Measurements from ENCODE around the gene RGS11.

Gene RGS11

DNA sequence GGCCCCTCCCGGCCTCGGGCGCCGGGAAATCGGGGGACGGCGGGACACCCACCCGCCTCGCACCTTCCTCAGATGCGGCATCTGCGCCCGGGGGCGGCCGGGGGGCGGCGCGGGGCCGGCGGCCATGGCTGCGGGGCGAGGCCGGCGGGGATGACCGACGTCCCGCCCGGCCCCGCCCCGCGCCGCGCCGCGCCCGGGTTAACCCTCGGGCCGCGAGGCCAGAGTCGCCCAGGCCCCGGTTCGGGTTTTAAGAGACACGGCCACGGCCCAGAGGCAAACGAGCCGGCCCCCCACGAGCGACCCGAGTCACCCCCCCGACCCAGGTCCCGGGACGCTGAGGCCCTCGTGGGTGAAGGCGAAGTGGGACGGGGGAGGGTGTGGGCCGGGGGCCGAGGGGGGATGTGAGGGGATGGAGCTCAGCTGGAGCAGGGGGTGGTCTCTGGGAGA, at the start of gene RGS11:
RGS11 (minus strand) TSS at position 159 of the 447 bp plus-strand sequence; CDS start at position 126, 33 bp downstream.
- DNase-seq (ENCODE audit: low read depth in 2 of 2): no peak

DNA sequence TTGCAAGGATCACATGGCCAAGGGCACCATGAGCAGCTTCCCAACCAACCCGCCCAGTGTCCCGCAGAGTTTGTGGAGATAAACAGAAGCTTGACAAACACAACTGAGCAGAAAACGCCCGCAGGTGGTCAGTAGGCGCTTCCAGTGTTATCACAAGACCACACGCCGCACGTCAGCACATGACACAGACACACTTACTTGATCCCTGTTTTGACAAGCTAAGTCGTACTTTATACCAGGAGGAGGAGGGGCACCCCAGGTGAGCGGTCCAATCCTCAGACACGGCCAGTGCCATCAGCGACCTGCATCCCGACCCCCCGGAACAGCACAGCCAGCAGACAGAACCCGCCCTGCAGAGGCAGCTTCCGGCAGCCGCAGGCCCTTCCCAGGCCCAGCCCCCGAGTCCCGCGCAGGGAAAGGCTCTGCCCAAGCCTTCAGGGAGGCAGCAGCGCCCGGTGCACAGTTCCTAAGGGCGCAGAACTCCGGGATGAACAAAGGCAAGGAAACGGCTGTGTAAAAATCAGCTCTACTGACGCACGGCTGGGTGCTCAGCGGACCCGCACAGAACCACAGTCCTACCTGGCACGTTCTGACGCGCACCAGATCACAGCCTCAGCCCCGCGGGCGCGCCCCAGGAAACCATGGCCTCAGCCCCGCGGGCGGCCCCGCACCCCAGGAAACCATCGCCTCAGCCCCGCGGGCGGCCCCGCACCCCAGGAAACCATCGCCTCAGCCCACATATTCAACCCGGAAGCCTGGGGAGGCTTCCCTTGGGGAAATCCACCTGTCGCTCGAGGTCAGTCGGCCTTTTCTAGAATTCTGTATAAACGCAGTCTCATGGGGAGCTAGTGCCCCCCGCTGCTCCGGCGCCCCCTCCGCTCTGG, 48.9 kb upstream of the RGS11 start:
- no peak for DNase-seq (ENCODE audit: low read depth in 2 of 2)

DNA sequence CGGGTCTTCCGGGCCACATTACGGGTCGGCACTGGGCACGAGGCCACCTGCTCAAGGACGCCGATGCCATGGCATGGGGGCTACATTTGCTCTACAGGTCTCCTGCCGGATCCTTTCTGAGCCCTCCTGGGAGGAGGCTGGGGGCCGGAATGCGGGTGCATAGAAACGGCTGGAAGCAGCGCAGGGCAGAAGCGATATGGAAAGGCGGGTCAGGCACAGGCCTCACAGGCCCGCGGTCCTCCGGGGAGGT, 48.4 kb upstream of the RGS11 start:
- DNase-seq (ENCODE audit: low read depth in 2 of 2): no peak

DNA sequence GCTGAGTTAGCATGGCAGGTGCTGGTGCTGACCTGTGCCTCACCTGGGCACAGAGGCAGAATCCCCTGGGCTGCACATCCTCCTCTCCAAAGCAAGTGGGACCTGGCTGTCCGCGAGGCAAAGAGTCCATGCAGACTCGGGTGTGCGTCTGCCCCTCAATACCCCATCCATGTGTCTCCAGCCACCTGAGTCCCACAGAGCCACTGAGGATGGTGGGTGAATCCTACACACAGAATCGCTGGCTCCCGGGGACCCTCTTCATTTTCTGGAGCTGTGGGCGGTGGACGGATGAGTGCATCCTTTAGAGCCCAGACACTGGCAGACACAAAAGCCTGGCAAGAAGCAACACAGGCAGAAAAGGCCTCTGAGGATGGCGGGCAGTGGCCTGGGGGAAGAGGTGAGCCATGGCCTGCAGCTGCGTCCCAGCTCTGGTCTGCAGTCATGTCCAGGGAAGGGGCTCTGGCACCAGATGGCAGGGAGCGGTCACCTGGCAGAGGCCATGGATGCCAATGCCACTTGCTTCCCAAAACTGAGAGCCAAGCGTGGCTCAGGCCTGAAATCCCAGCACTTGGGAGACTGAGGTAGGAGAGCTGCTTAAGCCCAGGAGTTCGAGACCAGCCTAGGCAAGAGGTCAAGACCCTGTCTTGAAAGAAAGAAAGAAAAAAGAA, 46.9 kb upstream of the RGS11 start:
- no peak for DNase-seq (ENCODE audit: low read depth in 2 of 2)

DNA sequence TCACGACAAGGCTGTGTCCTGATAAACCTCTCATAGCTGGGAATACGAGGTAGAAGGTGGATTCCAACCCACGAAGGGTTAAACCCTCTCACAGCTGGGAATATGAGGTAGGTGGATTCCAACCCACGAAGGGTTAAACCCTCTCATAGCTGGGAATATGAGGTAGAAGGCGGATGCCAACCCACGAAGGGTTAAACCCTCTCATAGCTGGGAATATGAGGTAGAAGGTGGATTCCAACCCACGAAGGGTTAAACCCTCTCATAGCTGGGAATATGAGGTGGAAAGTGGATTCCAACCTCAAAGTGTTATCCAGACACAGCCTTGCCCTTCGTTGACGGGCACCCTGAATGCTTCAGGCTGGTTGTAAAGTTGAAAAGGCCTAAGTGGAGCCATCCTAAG, 45.8 kb upstream of the RGS11 start:
- no peak for DNase-seq (ENCODE audit: low read depth in 2 of 2)

DNA sequence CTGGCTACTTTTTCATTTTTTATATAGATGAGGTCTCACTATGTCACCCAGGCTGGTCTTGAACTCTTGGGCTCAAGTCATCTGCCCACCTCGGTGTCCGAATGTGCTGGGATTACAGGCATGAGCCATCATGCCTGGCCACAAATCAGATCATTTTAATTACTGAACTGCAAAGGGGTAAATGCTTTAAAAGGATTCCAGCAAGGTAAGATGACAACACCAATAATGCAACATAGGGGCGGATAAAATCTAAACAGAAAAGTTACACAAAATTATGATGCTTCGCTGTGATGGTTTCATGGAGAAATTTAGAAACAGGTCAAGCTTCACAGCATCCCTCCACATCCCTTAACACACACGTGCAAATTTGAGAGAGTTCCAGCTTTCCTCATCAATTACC, 44.5 kb upstream of the RGS11 start:
- DNase-seq (ENCODE audit: low read depth in 2 of 2): no peak

- DNase-seq (ENCODE audit: low read depth in 2 of 2): no peak
Observed at GRCh38 chr16:318628-319027, 42.9 kb upstream of the RGS11 start.

DNA sequence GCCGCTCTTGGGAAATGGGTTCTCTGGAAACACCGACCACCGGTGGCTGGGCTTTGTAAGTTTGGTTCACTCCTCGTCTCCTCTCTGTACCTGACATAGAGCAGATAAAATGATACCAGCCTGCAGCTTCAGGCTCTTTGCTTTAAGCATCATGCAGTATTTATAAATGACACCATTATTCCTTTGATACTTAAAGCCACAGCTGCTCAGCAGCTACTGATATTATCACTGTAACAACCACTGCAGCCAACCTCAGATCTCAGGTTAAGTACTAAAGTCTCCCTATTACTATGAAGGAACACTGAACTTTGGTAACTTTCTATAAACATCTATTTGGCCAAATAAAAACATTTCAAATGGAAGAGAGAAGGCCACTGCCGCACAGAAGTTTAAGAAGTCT, 41.8 kb upstream of the RGS11 start:
- DNase-seq (ENCODE audit: low read depth in 2 of 2): no peak

DNA sequence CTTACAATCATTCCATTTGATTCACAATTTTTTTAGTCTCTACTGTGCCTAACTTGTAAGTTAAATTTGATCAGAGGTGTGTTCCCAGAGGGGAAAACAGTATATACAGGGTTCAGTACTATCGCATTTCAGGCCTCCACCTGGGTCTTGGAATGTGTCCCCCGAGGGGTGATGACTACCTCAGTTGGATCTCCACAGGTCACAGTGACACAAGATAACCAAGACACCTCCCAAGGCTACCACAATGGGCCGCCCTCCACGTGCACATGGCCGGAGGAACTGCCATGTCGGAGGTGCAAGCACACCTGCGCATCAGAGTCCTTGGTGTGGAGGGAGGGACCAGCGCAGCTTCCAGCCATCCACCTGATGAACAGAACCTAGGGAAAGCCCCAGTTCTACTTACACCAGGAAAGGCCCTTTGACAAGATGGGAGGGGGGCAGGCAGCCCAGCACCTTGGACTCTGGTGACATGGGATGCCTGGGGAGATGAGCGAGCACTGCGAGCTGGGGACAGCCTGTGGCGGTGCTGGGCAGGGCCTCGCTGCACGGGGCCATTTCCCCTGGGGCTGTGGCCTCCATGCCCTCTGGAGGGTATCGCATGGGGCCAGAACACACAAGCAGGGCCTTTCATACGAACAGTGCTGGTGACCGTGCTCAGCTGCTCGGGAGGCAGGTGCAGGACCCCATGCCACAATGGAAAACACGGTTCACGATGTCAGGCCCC, 41.2 kb upstream of the RGS11 start:
- DNase-seq (ENCODE audit: low read depth in 2 of 2): no peak

- DNase-seq (ENCODE audit: low read depth in 2 of 2): no peak
Observed at GRCh38 chr16:314795-315299, 39.1 kb upstream of the RGS11 start.

- DNase-seq (ENCODE audit: low read depth in 2 of 2): no peak
Observed at GRCh38 chr16:314351-314750, 38.6 kb upstream of the RGS11 start.

DNA sequence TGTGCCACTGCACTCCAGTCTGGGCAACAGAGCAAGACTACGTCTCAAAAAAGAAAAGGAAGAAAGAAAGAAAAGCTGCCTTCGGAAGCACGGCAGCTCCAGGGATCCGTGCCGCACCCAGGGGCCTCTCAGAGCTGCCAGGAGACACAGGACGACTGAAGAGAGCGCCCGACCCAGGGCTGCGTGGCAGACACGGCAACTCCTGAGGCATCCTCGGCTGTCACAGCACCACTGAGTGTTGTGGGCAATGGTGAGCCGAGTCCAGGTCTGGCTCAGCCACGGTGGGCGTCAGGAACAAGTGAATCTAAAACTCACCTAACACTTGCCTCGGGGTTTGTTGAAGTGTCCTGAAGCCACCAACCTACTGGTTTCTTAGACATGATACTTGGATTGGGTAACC, 36.0 kb upstream of the RGS11 start:
- DNase-seq (ENCODE audit: low read depth in 2 of 2): no peak

GRCh38 chr16:309476-309875, 33.7 kb upstream of the RGS11 start:
- no peak for DNase-seq (ENCODE audit: low read depth in 2 of 2)

GRCh38 chr16:307691-308312, 32.1 kb upstream of the RGS11 start:
- no peak for DNase-seq (ENCODE audit: low read depth in 2 of 2)

GRCh38 chr16:306911-307370, 31.2 kb upstream of the RGS11 start:
- no peak for DNase-seq (ENCODE audit: low read depth in 2 of 2)

- DNase-seq (ENCODE audit: low read depth in 2 of 2): no peak
Observed at GRCh38 chr16:305916-306626, 30.3 kb upstream of the RGS11 start.

DNA sequence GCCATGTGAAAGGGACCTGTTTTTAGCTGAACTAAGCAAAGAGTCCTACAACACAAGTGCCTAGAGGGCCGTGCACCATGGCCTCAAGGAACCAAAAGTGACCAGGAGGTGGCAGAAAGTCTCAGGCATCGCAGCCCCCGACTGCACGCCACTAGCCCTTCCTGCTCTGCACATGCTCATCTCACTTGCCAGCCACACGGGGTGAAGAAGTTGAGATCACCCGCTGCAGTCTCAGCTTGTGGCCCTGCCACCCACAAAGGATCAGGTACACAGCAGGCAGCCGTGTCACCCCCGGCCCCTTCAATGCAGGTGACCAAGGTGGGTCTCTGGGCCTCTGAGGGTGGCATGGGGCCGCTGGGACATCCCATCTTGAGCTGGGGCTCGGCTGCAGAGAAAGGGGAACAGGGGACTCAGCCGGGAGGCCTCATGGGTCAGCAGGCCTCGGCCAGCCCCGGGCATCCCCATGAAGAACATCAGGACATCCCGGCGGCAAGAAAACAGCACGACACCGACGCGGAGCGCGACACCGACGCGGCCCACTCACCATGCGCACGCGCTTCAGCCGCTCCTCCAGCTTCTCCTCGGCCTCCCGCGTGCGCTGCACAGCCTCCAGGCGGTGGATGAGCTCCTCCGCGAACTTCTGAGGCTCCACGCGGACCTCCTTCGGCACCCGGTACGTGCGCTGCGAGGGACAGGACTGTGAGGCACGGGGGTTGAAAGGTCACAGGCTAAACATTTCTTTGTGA, 28.2 kb upstream of the RGS11 start:
- no peak for DNase-seq (ENCODE audit: low read depth in 2 of 2)

GRCh38 chr16:301950-302349, 26.2 kb upstream of the RGS11 start:
- DNase-seq (ENCODE audit: low read depth in 2 of 2): no peak

DNA sequence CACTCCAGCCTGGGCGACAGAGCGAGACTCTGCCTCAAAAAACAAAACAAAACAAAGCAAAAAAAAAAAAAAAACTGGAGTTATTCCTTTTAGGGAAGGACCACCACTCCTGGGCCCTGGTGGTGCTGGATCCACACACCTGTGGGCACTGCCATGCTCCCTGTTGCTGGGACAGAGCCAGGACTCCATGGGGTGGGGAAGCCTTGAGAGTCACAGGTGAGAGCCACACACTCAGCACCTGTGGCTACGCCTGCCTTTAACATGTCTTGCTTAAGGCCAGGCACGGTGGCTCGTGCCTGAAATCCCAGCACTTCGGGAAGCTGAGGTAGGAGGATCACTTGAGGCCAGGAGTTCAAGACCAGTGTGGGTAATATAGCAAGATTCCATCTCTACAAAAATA, 25.5 kb upstream of the RGS11 start:
- no peak for DNase-seq (ENCODE audit: low read depth in 2 of 2)

DNA sequence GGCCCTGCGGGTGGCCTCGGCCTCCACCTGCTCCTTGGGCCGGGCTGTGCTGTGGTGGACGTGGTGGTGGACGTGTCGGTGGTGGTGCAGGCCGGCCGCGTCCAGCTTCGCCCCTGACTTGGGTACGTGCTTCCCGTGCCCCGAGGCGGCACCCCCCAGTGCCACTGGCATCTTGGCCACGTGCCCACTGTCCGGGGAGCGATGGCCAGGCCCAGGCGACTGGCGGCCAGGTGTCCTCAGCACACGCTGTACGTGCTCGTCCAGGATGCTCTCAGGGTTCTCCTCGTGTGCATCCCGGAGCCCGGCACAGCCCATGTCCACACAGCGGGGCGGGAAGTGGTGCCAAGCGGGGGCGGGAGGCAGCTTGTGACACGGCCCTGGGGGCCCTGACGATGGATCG, 22.1 kb upstream of the RGS11 start:
- no peak for DNase-seq (ENCODE audit: low read depth in 2 of 2)

All from stimulated activated CD4-positive, alpha-beta T cell treated with anti-CD3 and anti-CD28 coated beads, Interleukin-1b, Interleukin-23, amount 100 ng/mL, for 1 hour (primary cell).